Hematopoietic multipotent progenitor cell treated with erythropoietin and hydrocortisone succinate and interleukin-3 and kit ligand, for 8 days (in vitro differentiated cells): ENCODE measurements around the gene LAIR1.
A peak's percentile ranks its signal among the peaks of the same experiment; 100 is the strongest.
"Not testable (repeated sequence)": the region's sequence is repeated elsewhere in the genome, so short reads cannot be mapped to it uniquely, and the experiment has no call there.

Experiments
- DNase-seq: peaks from one replicate; pipeline ENCODE4 v3.0.0-alpha.2; 2015

The LAIR1 gene

DNA sequence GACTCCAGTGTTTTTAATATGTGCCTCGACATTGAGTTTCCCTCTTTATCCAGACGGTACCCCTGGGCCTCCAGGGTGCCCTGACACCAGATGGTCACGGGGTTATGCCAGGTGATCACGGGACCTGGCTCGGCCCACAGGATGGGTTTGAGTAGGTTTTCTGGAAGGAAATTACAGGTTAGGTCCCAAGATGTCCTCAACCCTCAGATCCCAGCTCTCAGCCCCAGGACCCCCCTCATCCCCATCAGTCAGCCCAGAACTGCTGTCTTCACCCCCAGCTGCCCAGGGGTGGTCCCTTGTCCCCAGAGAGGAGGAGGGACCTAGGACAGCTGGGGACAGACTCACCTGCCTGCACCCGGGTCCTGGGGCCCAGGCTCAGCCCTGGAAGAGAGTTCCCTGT, 26.2 kb downstream of the LAIR1 start:
- DNase-seq, result no peak

- no peak for DNase-seq
These were observed 26.9 kb downstream of the LAIR1 start for GRCh38 chr19:54337858-54338230.

DNA sequence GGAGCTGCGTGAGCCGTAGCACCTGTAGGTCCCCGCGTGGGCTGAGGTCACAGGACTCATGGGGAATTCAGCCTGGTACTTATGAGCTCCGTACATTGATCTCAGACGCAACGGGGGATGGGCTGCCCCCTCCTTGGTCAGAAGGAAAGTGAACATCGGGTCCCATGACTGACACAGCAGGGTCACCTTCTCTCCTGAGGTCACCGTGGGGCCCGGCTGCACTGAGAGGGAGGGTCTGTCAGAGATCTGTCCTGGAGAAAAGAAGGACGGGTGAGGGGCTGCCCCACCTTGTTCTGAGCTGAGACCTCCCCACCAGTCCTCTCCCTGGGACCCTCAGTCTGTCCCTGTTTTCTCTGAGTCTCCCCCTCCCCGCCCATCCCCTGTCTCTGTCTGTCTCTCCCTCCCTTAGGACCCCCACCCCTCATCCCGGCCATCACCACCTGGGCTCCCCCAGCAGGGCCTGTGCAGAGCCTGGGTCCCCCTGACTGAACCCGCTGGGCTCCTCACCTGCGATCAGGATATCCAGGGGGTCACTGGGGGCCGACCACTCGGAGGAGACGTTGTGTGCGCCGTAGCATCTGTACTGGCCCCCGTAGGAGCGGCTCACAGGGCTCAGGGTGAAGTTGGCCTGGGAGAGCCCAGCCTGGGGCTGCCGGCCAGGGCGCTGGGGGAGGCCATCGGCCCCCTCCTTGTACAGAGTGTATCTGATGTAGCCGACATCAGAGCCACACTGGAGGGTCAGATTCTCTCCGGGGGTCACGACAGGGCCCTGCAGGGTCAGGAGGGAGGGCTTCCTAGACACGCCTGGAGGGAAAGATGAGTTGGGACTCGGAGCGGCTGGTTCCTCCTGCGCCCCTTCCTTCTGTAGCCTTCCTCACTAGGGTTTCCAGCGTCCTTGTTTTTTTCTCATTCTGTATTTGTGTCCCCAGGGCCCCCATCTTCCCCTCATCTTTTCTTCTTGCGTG, 27.6 kb downstream of the LAIR1 start:
- DNase-seq, result no peak

- no peak for DNase-seq
These were observed 28.5 kb downstream of the LAIR1 start for GRCh38 chr19:54335979-54336892.

DNA sequence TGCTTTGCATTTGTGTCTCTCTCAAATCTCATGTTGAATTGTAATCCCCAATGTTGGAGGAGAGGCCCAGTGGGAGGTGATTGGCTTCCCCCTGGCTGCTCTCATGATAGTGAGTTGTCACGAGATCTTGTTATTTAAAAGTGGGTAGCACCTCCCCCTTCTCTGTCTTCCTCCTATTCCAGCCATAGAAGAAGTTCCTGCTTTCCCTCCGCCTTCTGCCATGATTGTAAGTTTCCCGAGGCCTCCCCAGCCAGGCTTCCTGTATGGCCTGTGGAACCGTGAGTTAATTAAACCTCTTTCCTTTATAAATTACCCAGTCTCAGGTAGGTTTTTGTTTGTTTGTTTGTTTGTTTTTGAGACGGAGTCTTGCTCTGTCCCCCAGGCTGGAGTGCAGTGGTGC, 29.6 kb downstream of the LAIR1 start:
- no peak for DNase-seq

GRCh38 chr19:54333586-54334298, 31.0 kb downstream of the LAIR1 start:
- no peak for DNase-seq

DNA sequence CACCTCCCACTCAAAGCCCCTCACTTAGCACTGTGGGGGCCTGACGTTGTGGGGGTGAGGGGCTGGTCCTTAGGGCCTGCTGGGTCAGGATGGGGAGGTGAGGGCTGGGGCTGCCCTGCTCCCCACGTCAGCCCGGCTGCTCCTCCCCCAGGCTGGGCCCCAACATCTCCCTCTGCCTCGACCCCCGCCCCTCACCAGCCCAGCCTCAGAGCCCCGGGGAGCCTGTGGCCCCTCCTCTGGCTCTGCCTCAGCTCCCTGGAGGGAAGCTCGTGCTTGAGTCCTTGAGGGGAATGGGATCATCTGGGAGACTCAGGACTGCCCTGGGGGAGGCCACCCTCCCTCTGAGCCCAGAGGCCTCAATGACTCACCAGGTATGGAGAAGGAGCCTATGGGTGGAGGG, 32.6 kb downstream of the LAIR1 start:
- DNase-seq, result no peak

DNA sequence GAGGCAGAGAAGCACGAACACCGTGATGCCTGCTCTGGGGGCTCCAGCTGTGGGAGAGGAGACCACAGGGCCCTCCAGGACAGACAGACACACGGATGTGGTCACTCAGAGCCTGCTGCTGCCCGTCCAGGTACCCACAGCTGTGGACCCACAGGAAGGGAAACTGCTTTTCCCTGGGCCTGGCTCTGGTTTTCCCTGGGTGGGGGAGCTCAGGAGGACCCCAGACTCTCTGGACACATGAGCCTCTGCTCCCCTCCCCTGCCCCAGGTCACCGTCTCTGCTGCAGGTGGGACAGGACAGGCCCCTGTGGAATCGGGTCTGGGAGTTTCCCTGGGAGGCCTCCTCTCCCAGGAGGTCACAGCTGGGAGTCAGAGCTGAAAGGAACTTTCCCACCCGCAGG, 33.1 kb downstream of the LAIR1 start:
- DNase-seq, result no peak

DNA sequence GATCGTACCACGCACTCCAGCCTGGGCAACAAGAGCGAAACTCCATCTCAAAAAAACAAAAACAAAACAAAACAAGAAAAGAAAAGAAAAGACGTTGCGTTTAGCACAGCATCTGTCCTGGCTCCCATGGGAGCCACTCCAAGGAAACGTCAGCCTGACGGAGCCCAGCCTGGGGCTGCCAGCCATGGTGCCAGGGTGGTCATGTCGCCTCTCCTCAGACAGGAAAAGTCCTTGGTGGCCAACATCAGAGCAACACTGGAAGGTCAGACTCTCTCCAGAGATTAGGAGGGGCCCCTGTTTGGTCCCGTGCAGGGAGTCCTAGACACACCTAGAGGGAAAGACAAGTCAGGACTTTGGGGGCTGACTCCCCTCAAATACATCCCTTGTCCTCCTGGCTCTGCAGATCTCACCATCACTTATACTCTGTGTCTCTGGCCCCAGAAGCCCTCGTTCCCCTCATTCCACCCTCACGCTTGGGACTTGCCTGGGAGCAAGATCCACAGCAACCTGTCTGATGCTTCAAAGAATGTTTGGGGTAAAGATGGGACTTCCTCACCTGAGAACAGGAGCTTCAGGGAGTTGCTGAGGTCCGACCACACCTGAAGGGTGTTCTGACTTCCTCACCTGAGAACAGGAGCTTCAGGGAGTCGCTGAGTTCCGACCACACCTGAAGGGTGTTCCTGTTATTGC, 35.1 kb downstream of the LAIR1 start:
- DNase-seq, result no peak

- DNase-seq, result not testable (repeated sequence)
These were observed 36.0 kb downstream of the LAIR1 start for GRCh38 chr19:54328781-54329180.

DNA sequence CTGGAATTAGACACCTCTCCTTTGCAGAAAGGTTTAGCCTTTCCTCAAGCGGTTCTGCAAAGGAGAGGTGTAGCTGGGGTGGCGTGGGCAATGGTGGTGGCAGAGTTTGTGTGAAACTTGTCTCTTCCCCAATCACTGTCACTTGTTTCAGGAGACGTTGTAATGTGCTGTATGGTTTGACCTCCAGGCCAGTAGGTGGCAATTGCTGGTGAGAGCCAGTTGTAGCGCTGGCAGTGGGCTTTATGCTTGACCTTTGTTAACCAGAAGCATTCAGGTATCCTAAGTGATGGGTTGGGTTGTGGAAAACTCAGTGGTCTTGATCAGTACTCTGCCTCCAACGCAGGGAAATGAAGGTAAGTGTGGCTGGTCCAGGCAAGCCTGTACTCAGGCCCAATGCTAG, 39.1 kb downstream of the LAIR1 start:
- DNase-seq, result no peak

- peak; percentile 61 for DNase-seq
These were observed 39.5 kb downstream of the LAIR1 start for GRCh38 chr19:54325194-54325621.

DNA sequence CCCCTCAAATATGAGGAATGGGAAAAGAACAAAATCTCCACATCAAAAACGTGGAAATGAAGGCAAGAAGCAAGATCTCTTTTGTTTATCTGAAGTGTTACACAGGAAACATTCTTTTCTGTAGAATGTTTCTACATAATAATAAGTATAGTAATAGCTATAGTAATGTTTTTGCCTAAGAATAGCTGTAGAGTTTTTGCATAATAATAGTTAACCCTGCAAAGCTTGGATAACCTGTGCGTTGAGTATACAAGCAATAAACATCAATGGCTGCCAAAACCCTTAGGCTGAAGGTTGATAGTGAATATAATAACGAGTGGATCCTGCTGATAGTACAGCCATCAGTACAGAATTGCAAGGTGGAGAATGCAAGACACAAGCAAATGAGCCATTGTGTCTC, 40.7 kb downstream of the LAIR1 start:
- no peak for DNase-seq

- not testable (repeated sequence) for DNase-seq
These were observed 41.8 kb downstream of the LAIR1 start for GRCh38 chr19:54322934-54323333.

DNA sequence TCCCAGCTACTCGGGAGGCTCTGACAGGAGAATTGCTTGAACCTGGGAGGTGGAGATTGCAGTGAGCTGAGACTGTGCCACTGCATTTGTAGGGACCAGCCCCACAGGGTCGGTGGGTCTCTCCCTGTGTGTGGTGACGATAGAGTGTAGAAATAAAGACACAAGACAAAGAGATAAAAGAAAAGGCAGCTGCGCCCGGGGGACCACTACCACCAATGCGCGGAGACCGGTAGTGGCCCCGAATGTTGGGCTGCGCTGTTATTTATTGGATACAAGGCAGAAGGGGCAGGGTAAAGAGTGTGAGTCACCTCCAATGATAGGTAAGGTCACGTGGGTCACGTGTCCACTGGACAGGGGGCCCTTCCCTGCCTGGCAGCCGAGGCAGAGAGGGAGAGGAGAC, 42.4 kb downstream of the LAIR1 start:
- not testable (repeated sequence) for DNase-seq

- DNase-seq, result no peak
These were observed 44.6 kb downstream of the LAIR1 start for GRCh38 chr19:54319892-54320670.

DNA sequence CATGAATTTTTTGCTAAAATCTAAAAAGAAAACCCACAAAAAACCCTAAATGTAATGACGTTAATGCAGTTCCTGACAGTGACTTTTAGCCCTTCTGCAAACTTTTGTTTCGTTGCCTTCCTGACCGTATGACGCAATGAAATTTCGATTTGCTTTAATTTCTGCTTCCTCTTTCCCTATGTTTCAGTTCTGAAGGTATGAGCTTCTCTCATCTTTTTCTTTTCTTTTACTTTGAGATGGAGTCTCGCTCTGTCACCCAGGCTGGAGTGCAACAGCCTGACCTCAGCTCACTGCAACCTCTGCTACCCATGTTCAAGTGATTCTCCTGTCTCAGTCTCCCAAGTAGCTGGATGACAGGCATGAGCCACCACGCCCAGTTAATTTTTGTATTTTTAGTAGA, 45.7 kb downstream of the LAIR1 start:
- no peak for DNase-seq

GRCh38 chr19:54317965-54318240, 46.8 kb downstream of the LAIR1 start:
- no peak for DNase-seq

- no peak for DNase-seq
These were observed 47.4 kb downstream of the LAIR1 start for GRCh38 chr19:54317108-54317964.

GRCh38 chr19:54316746-54317107, 48.0 kb downstream of the LAIR1 start:
- DNase-seq, result no peak

DNA sequence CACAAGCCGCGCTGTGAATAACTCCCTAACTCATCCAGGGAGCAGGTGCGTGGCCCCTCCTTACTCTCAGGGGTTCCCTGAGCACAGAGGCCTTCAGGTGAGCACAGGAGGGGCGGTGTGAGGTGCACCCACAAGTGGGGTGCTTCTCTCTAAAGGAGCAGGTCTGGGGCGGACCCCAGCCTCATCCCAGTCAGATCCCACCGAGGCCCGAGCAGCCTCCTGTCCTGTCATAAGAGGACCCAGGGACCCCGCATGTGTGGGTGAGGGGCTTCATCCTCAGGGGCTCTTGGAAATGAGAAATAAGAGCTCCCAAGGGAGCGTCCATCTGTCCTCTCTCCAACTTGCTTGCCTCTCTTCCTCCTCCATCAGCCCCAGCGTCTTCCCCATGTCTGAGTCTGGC, 48.8 kb downstream of the LAIR1 start:
- no peak for DNase-seq
